ENCODE data around the gene GPX1. TPM values are rescaled to one million over a fixed set of nuclear protein-coding genes. Genes with fewer than 3 reads are reported as not detected.

GPX1 gene
- total and polyA plus RNA-seq, 9 donors: 118 to 153 (median 142) TPM

DNA sequence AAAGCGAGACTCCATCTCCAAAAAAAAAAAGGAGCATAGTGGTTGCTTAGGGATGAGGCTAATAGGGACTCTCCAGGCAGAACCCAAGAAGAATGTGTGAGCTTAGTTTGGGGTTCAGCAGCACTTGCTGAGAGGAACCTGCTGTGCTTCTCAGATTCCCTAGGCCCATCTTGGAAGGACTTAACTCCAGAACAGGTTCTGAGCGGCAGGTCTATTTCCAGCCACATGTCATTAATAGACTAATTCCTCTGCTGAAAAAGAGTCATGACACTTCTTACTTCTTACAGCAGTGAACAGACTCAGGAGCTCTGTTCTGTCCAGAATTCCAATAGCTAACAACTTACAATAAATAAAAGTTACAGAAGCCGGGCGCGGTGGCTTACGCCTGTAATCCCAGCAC lies 31.1 kb upstream of the GPX1 start:
- WGBS (ENCODE audit: insufficient coverage): 93% methylated on average over 2 of the region's 6 CpGs
- Histone ChIP-seq H3K9me3 (replicated peaks; ENCODE audit: control insufficient read depth, low read depth, low read length) (no peaks in the 10 kb centered on the region), H3K4me3 (ENCODE audit: low read length) (no peak overlapping the region), H3K27me3 (ENCODE audit: control insufficient read depth, insufficient read depth, low read length) (no peaks in the 10 kb centered on the region), H3K36me3 (ENCODE audit: control insufficient read depth, insufficient read depth, low read length) (no peaks in the 10 kb centered on the region), H3K4me1 (ENCODE audit: control insufficient read depth, insufficient read depth, low read length) (no peaks in the 10 kb centered on the region), H3K27ac (ENCODE audit: low read length) (peak overlapping the region; percentile 55)
- peak; percentile 24 for DNase-seq

DNA sequence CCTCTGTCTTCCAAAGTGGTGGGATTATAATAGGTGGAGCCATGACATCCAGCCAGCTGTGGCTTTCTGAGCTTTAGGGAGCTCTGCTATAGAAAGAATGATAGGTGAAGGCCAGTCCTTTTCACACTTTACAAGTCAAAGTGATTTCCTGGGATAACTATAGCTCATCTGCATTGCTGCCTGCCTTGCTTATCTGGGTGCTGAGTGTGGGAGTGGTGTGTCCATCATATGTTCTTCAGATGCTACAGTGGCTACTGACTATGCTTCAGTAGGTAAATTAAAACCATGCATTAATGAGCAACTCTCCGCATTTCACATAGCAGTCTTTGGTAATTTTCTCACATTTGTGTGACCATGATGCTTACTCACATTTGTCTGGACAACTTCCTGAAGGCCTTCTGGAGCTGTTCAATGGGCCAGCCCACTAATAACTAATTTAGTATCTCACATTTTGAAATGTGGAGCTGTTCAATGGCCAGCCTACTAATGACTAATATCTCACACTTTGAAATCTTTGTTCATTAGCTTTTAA lies 30.2 kb upstream of the GPX1 start:
- H3K27me3 ChIP-seq (ENCODE audit: control insufficient read depth, insufficient read depth, low read length): no peaks in the 10 kb centered on the region
- no peak overlapping the region for H3K27ac ChIP-seq (ENCODE audit: low read length)
- 80% methylated on average over 1 of the region's 1 CpG for WGBS (ENCODE audit: insufficient coverage)
- no peaks in the 10 kb centered on the region for H3K9me3 ChIP-seq (replicated peaks; ENCODE audit: control insufficient read depth, low read depth, low read length)
- H3K4me1 ChIP-seq (ENCODE audit: control insufficient read depth, insufficient read depth, low read length): no peaks in the 10 kb centered on the region
- H3K36me3 ChIP-seq (ENCODE audit: control insufficient read depth, insufficient read depth, low read length): no peaks in the 10 kb centered on the region
- no peak for DNase-seq
- no peak overlapping the region for H3K4me3 ChIP-seq (ENCODE audit: low read length)

DNA sequence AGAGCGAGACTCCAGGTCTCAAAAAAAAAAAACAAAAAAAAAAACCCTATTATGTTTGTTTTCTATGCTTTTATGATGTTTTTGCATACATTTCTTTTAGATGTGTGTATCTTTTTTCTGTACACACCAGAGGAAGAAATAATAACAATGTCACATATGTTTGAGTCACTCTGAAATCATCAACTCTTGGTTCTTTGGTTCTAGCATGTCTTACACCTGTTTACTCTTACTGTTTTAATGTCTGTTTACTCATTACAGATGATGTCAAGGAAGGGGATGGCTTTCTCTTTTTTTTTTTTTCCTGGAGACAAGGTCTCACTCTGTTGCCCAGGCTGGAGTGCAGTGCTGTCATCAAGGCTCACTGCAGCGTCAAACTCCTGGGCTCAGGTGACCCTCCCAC lies 29.6 kb upstream of the GPX1 start:
- Histone ChIP-seq H3K9me3 (replicated peaks; ENCODE audit: control insufficient read depth, low read depth, low read length) (no peaks in the 10 kb centered on the region), H3K4me3 (ENCODE audit: low read length) (no peak overlapping the region), H3K36me3 (ENCODE audit: control insufficient read depth, insufficient read depth, low read length) (no peaks in the 10 kb centered on the region), H3K27ac (ENCODE audit: low read length) (no peak overlapping the region), H3K27me3 (ENCODE audit: control insufficient read depth, insufficient read depth, low read length) (no peaks in the 10 kb centered on the region), H3K4me1 (ENCODE audit: control insufficient read depth, insufficient read depth, low read length) (no peaks in the 10 kb centered on the region)
- no peak for DNase-seq
- WGBS (ENCODE audit: insufficient coverage): 100% methylated on average over 1 of the region's 2 CpGs

DNA sequence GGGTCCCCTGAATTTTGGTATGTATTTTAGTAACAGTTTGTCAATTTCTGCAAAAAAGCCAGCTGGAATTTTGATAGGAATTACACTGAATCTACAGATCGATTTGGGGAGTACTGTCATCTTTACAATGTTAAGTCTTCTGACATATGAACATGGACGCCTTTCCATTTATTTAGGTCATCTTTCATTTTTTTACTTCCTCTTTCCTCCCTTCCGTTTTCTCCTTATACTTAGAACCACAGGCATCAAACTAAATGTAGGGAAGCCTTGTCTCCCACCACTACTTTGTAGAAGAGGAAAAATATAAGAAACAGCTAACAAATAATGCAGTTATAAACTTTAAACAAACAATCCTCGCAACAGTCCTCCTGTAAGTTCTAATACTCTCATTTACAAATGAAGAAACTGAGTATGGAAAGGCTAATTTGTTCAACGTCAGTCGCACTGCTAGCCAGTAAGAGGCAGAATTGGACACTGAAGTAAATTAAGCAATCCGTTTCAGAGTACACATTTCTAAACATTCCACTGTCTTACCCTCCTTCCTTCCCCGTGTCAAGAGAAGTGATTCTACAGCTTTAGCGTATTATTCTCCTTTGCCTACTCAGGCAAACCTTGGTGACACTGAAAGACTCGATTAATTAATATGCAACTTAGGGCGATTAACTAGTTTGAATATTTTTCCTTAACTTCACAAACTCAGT lies 28.1 kb upstream of the GPX1 start:
- no peaks in the 10 kb centered on the region for H3K27me3 ChIP-seq (ENCODE audit: control insufficient read depth, insufficient read depth, low read length)
- DNase-seq: no peak
- 82% methylated on average over 3 of the region's 11 CpGs for WGBS (ENCODE audit: insufficient coverage)
- no peak overlapping the region for H3K27ac ChIP-seq (ENCODE audit: low read length)
- no peaks in the 10 kb centered on the region for H3K9me3 ChIP-seq (replicated peaks; ENCODE audit: control insufficient read depth, low read depth, low read length)
- H3K36me3 ChIP-seq (ENCODE audit: control insufficient read depth, insufficient read depth, low read length): no peaks in the 10 kb centered on the region
- H3K4me1 ChIP-seq (ENCODE audit: control insufficient read depth, insufficient read depth, low read length): no peaks in the 10 kb centered on the region
- no peak overlapping the region for H3K4me3 ChIP-seq (ENCODE audit: low read length)

DNA sequence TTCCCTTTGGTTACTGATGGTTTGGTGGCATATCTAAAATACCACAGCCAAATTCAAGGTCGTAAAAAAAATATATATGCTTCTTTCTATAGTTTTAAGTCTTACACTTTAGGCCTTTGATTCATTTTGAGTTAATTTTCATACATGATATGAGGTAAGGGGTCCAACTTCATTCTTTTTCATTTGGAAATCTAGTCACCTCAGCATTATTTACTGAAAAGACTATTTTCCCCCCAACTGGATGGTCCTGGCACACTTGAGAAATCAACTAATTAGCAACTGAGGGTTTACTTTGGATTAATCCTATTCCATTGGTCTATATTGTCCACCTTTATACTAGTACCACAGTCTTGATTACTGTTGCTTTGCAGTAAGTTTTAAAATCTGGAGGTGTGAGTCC lies 27.5 kb upstream of the GPX1 start:
- no peaks in the 10 kb centered on the region for H3K9me3 ChIP-seq (replicated peaks; ENCODE audit: control insufficient read depth, low read depth, low read length)
- no CpG with 5 or more reads among the region's 1 CpG for WGBS (ENCODE audit: insufficient coverage)
- DNase-seq: no peak
- no peaks in the 10 kb centered on the region for H3K27me3 ChIP-seq (ENCODE audit: control insufficient read depth, insufficient read depth, low read length)
- H3K27ac ChIP-seq (ENCODE audit: low read length): no peak overlapping the region
- no peaks in the 10 kb centered on the region for H3K36me3 ChIP-seq (ENCODE audit: control insufficient read depth, insufficient read depth, low read length)
- no peaks in the 10 kb centered on the region for H3K4me1 ChIP-seq (ENCODE audit: control insufficient read depth, insufficient read depth, low read length)
- no peak overlapping the region for H3K4me3 ChIP-seq (ENCODE audit: low read length)

DNA sequence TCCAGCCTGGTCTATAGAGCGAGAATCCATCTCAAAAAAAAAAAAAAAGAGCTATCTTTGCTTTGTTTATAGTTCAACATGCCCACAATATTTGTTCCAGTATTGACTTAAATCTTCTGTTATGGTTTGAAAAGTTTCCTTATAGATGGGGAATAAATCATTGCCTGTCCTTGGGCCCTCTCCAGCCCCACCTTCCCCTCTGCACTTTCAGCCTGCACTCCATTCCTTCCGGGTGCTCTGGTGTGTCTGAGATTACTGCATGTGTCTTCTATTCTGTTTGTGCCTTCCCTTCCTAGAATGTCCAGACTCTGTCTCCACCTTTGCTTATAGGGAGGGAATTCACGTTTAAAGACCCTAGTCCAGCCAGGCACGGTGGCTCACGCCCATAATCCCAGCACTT lies 25.2 kb upstream of the GPX1 start:
- no peak for DNase-seq
- no peaks in the 10 kb centered on the region for H3K36me3 ChIP-seq (ENCODE audit: control insufficient read depth, insufficient read depth, low read length)
- H3K9me3 ChIP-seq (replicated peaks; ENCODE audit: control insufficient read depth, low read depth, low read length): no peaks in the 10 kb centered on the region
- no peak overlapping the region for H3K4me3 ChIP-seq (ENCODE audit: low read length)
- 70% methylated on average over 2 of the region's 5 CpGs for WGBS (ENCODE audit: insufficient coverage)
- no peaks in the 10 kb centered on the region for H3K27me3 ChIP-seq (ENCODE audit: control insufficient read depth, insufficient read depth, low read length)
- peaks cover 4% of the 10 kb centered on the region for H3K4me1 ChIP-seq (ENCODE audit: control insufficient read depth, insufficient read depth, low read length)
- H3K27ac ChIP-seq (ENCODE audit: low read length): no peak overlapping the region

DNA sequence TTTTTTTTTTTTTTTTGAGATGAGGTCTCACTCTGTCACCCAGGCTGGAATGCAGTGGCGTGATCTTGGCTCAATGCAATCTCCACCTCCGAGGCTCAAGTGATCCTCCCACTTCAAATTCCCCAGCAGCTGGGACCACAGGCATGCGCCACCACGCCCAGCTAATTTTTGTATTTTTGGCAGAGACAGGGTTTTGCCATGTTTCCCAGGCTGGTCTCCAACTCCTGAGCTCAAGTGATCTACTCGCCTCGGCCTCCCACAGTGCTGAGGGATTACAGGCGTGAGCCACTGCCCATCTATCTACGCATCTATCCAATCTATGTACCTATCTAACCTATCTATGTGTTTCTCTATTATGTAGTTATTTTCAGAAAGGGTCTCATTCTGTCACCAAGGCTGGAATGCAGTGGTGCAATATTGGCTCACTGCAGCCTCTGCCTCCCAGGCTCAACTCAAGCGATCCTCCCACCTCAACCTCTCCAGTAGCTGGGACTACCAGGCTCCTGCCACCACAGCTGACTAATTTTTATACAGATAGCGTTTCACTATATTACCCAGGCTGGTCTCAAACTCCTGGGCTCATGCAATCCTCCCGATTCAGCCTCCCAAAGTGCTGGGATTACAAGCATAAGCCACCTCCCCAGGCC lies 20.2 kb upstream of the GPX1 start:
- H3K4me1 ChIP-seq (ENCODE audit: control insufficient read depth, insufficient read depth, low read length): peaks cover 7% of the 10 kb centered on the region
- H3K27me3 ChIP-seq (ENCODE audit: control insufficient read depth, insufficient read depth, low read length): no peaks in the 10 kb centered on the region
- H3K4me3 ChIP-seq (ENCODE audit: low read length): no peak overlapping the region
- 83% methylated on average over 5 of the region's 11 CpGs for WGBS (ENCODE audit: insufficient coverage)
- peak overlapping the region; percentile 47 for H3K27ac ChIP-seq (ENCODE audit: low read length)
- DNase-seq: peak; percentile 27
- H3K9me3 ChIP-seq (replicated peaks; ENCODE audit: control insufficient read depth, low read depth, low read length): no peaks in the 10 kb centered on the region
- peaks cover 18% of the 10 kb centered on the region for H3K36me3 ChIP-seq (ENCODE audit: control insufficient read depth, insufficient read depth, low read length)

DNA sequence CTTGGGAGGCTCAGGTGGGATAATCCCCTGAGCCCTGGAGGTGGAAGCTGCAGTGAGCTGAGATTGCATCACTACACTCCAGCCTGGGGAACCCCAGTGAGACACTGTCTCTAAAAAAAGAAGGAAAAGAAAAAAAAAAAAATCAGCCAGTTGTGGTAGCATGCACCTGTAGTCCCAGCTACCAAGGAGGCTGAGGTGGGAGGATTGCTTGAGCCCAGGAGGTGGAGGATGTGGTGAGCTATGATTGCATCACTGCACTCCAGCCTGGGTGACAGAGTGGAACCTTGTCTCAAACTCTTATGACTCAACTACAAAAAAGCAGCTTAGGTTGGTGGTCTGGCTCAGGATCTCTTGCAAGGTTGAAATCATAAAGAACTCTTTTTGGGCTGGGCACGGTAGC lies 19.3 kb upstream of the GPX1 start:
- no peak overlapping the region for H3K27ac ChIP-seq (ENCODE audit: low read length)
- no peak for DNase-seq
- H3K27me3 ChIP-seq (ENCODE audit: control insufficient read depth, insufficient read depth, low read length): no peaks in the 10 kb centered on the region

DNA sequence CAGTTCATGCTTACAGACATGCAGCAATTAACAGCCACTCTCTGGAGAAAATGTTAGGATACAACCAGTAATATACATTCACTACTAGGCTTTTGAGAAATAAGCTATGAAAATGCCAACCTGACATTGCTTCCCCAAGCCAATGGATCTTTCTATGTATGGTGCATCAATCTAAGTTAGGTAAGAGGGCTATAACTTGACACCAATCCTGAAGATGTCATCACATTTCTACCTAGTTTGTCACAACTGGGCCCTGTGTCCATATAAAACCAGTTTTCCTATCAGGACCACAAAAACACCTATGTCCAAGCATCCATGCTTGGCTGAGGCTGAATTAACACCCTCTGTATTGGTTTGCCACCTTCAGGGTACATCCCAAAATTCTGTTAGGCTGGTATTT lies 13.8 kb upstream of the GPX1 start:
- peaks cover 70% of the 10 kb centered on the region for H3K36me3 ChIP-seq (ENCODE audit: control insufficient read depth, insufficient read depth, low read length)
- H3K27ac ChIP-seq (ENCODE audit: low read length): no peak overlapping the region
- no peaks in the 10 kb centered on the region for H3K4me1 ChIP-seq (ENCODE audit: control insufficient read depth, insufficient read depth, low read length)
- DNase-seq: no peak
- no peaks in the 10 kb centered on the region for H3K9me3 ChIP-seq (replicated peaks; ENCODE audit: control insufficient read depth, low read depth, low read length)
- H3K4me3 ChIP-seq (ENCODE audit: low read length): no peak overlapping the region
- no peaks in the 10 kb centered on the region for H3K27me3 ChIP-seq (ENCODE audit: control insufficient read depth, insufficient read depth, low read length)

More for the DNA sequence above, 19.3 kb upstream of the GPX1 start:
- 100% methylated on average over 1 of the region's 1 CpG for WGBS (ENCODE audit: insufficient coverage)
- Histone ChIP-seq H3K4me3 (ENCODE audit: low read length) (no peak overlapping the region), H3K4me1 (ENCODE audit: control insufficient read depth, insufficient read depth, low read length) (peaks cover 7% of the 10 kb centered on the region), H3K36me3 (ENCODE audit: control insufficient read depth, insufficient read depth, low read length) (peaks cover 26% of the 10 kb centered on the region), H3K9me3 (replicated peaks; ENCODE audit: control insufficient read depth, low read depth, low read length) (no peaks in the 10 kb centered on the region)

DNA sequence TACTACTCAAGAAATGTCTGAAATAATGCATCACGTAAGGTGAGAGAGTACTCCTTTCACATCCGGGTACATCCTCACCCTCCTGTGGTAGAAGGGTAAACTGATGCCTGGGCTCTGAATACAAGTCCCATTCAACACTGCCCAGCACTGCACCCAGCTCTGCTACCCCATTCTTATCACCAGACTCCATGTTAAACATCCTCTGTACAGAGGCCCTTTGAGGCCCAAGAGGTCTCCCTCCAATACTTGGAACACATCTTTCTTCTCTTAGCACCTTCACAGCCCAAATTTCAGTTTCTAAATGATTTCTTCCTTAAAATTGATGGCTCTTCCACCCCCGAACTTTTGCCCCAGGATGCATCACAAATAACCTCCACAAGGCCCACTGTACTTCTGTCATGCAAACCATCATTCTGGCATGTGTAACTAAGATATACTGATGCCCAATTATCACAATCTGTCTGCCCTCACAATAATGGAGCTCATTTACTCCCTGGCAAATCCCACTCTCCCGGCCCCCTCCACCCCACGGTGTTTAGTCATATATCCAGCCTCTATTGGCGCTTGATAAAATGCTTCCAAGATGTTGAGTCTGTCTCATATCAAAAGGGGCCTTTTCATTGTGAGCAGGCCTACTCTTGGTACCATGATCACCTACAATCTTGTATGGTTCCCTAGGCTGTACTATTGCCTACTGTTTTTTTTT lies 12.6 kb upstream of the GPX1 start:
- WGBS (ENCODE audit: insufficient coverage): 89% methylated on average over 3 of the region's 6 CpGs
- Histone ChIP-seq H3K27me3 (ENCODE audit: control insufficient read depth, insufficient read depth, low read length) (no peaks in the 10 kb centered on the region), H3K27ac (ENCODE audit: low read length) (no peak overlapping the region), H3K9me3 (replicated peaks; ENCODE audit: control insufficient read depth, low read depth, low read length) (no peaks in the 10 kb centered on the region), H3K4me3 (ENCODE audit: low read length) (no peak overlapping the region), H3K4me1 (ENCODE audit: control insufficient read depth, insufficient read depth, low read length) (no peaks in the 10 kb centered on the region), H3K36me3 (ENCODE audit: control insufficient read depth, insufficient read depth, low read length) (peaks cover 82% of the 10 kb centered on the region)
- DNase-seq: no peak
